Stimulated activated CD8-positive, alpha-beta memory T cell treated with anti-CD3 and anti-CD28 coated beads, Interleukin-12 subunit alpha, Interleukin-12 subunit beta, amount 100 ng/mL, for 24 hours (primary cell): ENCODE results near the gene SLX9.

ENCODE experiments used
- DNase-seq: peaks from one replicate; pipeline ENCODE4 v3.0.0-alpha.2; 2020; ENCODE audit errors: extremely low read depth

SLX9 gene

DNA sequence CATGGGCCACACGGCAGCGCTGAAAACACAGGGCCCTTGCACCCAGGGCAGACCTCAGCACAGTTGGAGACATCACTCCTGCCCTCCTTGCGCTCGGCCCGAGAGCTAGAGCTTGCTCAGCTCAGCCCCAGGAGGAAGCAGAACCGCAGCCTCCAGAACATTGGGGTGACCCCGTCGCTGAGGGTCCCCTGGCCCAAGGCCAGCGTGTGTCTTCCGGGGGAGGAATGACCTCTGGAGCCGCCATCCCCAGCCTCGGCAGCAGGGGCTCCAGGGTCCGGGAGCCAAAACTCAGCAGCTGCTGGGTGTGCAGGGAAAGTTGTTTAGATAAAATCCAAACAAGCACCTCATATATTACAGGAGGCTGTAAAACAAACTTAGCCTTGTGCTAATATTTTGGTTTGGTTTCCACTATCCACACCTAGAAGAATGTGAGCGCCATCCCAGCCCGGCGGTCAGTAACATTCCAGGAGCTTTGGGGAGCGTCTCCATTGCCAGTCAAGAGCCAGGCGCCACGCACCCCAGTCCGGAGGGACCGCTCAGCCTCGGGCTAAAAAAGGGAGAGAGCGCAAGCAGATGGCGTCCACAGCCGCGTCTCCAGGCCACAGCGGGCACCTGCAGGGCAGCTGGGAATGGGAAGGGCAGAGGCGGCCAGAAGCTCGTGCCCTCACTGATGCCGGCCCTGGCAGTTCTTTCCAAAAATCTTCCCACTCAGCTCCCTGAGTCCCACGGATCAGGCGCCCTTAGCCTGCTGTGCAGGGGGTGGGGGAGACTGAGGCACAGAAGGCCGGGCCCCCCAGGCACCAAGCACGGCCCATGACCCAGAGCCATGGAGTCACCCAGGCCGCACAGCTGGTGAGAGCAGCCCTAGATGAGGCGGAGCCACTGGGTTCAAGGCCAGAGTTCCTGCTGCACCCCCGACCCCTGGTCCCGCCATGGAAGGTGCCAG, 52.0 kb downstream of the SLX9 start:
- DNase-seq, result no peak

DNA sequence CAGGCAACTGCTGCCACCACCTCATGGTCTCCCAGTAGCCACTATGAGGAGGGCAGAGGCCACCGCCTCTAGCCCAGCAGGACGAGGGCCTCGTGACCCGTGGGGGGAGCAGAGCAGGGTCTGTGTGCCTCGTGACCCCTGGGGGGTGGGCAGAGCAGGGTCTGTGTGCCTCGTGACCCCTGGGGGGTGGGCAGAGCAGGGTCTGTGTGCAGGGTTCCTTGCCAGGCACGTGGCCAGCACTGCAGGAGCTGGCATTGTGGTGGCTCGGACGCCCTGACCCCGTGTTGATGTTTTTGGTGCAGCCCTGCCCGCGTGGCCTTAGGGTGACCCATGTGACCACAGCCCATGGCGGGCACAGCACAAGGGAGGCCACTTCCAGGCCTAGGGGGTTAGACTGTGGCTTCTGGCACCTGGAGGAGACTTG, 52.8 kb downstream of the SLX9 start:
- DNase-seq, result no peak

DNA sequence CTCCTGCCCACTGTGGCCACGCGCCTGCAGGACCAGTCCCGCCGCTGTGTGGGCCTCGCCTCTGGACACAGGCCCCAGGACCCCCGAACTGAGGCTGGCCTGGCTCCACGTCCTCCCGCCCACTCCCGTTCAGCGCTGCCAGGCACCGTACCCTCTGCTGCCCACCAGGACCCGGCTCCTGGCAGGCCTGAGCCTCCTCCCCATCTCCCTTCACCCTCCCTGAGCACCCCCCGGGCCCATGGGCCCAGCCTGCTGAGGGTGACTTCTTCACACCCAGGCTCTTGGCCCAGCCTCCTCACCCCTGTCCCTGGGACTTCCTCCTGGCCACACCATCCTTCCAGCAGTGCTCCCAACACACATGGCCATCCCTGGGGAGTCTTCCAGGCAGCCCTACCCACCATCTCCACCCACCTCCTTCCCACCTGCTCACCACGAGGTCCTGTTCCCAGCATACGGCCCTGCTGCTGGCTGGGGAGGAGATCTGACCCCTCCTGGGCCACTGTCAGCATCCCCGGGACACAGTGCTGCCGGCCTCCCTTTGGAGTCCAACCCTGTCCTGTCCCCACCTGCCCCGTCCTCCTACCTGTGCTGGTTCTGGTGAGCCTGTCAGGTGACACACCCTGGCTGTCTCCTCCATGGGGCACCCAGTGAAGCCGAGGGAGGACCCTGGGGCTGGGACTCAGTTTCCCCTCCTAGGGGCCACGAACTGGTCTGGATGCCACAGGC, 53.7 kb downstream of the SLX9 start:
- DNase-seq, result no peak

DNA sequence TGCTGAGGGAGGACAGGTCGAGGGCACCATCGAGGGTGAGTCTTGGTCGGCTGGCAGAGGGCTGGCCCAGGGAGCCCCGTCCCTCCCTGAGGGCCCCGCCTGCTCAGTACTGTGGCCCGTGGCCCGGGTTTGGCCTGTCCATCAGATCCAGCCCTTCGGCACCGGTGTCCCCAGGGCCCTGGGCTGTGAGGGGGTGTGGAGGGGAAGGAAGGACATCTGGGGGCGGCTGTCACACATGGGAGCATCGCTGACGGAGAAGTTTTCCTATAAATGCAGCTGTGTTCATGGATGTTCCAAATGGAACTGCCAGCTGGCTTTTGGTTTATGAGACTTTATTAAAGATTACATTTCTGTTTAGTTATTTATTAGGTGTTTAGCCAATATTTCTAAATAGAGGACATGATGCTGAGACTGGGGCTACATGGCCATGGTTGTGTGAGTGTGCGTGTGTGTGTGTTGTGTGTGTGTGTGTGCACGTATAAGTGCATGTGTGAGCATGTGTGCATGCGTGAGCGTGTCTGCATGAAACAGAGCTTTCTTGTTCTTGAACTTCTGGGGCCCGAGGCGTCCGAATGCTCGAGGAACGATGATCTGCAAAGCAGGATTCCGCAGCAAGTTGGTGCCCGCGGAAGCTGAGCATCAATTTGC, 54.3 kb downstream of the SLX9 start:
- no peak for DNase-seq

DNA sequence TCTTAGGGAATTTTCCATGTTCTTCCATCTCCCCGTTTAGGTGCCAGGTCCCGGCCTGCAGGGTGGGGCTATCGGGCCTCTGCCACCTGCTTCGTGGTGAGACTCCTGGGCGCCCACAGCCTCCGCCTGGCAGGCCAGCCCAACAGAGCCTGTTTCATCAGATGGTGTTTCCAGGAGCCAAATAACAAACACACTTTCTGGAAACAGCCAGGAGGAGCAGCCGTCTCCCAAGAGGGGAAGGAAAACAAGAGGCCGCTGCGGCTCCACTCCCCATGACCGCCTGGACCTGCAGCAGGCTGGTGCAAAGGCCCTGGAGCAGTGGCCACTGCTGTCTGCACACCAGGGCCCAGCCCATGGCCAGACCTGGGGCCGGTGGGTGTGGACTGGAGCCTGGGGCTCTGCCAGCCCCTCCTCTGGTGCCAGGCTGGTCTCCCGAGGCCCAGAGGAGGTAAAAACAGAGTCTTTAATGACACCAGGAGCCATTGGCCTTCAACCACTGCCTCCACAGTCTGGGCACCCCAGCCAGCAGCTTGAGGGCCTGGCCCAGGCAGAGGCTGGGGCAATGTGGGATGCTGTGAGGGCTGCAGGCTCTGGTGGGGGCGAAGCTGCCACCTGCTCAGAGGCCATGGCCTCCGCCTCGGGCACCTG, 55.0 kb downstream of the SLX9 start:
- no peak for DNase-seq

DNA sequence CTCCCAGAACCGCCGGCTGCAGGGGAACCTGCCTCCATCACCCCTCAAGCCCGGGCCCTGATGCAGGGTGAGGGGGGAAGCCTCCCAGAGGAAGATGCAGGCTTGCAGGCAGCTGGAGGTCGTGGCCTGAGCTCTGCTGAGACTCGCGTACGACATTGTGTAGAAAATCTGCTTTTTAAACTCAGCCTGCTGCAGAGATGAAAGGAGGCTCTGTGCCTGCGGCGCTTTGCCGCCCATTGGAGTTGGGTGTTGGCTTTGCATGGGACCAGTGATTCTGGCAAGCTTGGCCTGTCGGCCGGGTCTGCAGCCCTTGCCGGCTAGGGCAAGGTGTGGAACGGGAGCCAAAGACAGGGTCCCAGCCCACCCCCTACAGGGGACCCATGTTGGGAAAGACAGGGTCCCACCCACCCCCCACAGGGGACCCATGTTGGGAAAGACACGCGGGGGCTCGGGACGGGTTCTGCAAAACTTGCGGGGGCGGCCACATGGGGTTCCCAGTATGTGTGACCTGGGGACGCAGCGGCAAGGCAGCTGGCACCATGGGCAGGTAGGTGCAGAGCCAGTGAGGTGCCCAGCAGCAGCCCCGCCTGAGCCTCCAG, 55.6 kb downstream of the SLX9 start:
- DNase-seq, result no peak

DNA sequence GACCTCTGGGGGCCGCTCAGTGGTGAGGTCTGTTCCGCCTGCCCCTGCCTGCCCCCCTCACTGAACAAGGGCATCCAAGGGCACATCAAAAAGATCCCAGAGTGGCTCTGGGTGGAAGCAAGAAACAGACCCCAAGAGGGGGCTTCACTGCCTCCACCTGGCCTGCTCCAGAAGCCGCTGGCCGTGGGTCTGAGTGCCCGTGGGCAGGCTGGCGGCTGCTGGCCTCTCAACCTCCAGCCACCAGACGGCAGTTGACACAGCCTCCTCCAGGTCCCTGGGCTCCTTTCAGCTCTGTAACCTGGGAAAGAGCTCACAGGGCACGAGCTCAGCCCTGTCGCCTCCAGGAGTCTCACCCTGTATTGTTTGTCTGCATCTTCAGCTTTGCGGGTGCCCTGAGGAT, 56.3 kb downstream of the SLX9 start:
- no peak for DNase-seq

DNA sequence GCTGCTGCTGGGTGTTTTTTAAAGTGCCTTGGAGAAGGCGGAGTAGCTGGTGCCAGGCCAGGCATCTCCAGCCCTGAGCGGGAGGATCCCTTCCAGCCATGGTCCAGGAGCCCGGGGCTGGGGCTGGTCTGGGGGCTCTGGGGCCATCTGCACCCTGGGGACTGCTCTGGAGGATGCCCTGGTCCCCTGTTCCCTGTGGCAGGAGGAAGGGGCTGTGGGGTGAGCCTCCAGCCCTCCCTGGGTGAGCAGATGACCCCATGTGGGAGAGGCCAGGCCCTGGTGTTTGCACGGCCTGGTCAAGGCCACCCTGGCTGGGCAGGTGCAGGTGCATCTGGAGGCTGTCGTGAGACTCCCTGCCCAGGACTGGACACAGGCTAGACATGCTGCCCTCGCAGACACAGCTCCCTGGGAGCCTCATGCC, 56.7 kb downstream of the SLX9 start:
- DNase-seq, result no peak

DNA sequence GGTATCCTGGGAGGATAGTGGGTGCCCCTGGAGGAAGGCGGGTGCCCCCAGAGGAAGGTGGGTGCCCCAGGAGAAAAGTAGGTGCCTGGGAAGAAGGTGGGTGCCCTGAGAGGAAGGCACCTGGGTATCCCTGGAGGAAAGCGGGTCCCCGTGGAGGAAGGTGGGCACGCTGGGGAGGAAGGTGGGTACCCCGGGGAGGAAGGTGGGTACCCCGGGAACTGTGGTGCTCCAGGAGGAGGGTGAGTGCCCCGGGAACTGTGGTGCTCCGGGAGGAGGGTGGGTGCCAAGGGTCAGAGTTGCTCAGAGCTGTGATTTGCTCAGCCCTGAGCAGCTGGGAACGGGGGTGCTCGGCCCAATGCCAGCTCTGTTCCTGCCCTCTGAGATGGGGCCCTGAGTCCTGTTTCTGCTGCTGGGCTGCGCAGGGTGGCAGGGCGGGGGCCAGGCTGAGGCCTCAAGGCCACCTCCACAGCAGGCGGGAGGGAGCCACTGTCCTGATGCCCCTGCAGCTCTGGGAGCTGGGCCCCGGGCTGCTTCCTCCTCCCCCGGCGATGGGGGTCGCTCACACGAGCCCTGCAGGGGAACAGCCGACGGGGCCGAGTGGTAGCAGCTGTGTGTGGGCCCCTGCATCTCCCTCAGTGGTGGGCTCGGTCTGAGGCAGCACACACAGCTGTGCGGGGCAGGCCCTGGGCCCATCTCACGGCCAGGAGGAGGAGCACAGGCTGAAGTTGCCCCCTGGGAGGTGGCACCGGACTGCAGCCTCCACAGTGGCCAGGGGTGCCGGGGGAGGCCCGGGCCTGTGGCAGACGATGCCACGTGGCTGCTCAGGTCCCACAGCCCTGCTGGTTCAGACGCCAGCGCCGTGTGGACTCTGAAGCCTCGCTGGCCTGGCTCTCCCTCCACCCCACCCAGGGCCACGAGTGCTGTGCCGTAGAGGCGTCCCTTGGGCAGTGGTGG, 57.4 kb downstream of the SLX9 start:
- no peak for DNase-seq

DNA sequence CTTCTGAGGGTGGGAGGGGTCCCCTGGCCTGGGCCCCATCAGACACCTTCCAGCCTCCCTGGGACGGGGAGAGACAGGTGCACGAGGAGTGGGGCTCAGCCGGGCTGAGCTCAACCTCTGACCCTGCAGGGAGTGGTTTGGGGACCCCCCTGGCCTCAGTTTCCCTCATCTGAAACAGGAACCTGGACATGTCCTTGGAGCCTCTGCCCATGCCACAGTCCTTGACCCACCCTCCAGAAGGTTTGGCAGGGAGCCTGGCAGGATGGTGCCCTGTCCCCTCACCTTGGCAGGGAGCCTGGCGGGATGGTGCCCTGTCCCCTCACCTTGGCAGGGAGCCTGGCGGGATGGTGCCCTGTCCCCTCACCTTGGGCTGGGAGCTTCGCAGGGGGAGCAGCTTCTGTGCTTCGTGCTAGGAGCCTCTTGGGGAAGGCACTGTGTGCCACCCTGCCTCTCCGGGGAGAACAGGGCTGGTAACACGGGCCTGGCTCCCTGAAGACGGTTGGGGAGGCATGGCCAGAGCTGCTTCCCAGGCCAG, 58.3 kb downstream of the SLX9 start:
- no peak for DNase-seq

DNA sequence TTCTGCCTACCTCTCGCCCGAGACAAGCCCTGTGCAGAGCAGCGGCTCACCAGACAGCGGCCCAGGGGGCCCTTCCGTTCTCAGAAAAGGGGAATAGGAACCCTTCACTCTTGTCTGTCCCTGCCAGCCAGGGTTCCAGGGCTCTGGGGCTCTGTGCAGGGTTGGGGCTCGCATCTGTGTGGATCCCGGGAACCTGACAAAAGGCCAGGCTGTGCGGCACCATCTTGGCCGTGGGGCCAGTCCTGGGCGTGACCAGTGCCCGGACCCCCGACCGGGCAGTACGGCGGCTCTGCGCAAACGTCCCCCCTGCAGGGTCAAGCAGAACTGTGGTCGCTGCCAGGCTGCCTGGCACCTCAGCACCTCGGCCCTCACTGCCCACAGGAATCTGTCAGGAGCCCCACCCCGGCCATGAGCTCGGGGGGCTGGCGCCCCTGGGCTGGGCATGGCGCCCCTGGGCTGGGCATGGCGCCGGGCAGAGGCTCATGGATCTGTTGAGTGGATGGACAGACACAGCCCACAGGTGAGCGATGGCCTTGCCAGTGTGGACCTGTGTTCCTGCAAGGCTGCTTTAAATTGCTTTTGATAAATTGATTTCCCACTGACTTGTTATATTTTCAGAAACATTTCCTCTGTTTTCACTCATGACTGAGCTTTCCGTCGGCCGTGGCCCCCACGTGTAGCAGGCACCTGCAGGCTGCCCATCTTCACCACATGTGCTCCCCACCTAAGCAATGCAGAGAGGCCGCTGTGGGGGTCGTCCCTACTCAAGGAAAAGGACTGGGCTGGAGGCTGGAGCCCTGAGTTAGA, 59.0 kb downstream of the SLX9 start:
- DNase-seq, result no peak

DNA sequence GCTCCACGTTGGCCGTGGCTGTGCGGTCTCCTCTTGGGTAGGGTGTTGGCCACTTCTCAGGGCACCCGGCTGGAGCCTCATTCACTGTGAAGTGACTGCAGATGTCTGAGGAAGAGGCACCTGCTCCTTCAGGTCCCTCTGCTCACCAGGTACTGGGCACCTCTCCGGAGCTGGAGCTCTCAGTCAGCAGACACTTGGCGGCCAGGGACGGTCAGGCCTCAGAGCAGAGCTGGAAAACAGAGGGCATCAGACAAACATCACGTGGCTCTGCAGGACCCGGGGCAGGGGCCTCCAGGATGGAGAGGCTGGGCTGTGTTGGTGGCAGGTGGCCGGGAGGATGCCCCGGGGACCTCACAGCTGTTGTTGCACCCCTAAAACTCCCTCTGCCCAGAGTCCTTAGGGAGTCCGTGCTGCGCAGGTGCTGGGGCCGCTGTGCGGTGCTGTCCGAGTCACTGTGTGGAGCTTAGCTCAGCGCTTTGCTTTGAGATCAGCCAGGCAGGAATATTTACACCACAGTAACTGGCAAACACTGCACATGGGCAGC, 59.7 kb downstream of the SLX9 start:
- no peak for DNase-seq

DNA sequence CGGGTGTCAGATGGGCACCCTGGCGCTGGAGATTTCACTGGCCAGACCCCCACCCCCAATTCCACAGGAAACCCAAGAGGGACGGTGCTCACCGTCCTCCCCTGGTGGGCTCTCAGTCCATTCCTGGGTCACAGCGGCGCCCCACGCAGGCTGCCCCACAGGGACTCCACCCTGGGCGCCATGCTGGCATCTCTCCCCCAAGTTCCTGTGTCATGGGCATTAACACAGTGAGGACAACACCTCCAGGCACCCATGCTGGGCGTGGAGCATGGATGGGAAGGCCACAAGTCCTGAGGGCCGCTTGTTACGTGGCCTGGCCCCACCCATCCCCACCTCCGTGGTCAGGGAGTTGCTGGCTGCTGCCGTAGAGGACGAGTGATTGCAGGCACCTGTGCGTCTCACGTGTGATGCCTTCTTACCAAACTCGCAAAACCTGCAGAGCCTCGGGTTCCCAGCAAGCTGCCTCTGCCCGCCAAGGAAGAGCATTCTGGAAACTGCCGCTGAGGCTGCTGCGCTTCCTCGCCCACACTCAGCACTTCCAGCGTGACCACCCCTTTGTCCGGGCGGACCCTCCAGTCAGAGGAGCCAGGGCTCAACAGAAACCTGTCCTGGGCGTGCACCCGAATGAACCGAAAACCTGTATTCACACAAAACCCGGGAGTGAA, 60.3 kb downstream of the SLX9 start:
- no peak for DNase-seq

DNA sequence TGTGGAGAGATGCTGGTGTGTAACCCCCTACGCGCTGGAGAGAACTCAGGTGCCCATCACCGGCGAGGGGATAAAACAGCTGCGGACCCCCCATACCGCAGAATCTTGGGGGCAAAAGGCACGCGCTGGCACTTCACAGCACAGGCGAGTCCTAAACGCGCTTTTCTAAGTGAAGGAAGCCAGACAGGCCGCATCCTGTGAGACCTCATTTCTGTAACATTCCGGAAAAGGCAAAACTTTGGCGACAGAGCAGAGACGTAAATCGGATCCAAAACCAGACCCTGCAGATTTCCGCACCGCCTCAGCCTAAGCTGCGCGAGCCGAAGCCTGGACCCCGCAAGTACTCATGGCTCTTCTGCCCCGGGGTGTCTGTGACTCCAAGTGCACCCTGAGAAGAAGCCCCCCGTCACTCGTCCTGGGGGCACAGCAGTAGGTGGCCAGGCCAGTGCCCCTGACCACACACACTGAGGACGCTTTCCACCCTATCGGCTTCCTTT, 60.9 kb downstream of the SLX9 start:
- no peak for DNase-seq

DNA sequence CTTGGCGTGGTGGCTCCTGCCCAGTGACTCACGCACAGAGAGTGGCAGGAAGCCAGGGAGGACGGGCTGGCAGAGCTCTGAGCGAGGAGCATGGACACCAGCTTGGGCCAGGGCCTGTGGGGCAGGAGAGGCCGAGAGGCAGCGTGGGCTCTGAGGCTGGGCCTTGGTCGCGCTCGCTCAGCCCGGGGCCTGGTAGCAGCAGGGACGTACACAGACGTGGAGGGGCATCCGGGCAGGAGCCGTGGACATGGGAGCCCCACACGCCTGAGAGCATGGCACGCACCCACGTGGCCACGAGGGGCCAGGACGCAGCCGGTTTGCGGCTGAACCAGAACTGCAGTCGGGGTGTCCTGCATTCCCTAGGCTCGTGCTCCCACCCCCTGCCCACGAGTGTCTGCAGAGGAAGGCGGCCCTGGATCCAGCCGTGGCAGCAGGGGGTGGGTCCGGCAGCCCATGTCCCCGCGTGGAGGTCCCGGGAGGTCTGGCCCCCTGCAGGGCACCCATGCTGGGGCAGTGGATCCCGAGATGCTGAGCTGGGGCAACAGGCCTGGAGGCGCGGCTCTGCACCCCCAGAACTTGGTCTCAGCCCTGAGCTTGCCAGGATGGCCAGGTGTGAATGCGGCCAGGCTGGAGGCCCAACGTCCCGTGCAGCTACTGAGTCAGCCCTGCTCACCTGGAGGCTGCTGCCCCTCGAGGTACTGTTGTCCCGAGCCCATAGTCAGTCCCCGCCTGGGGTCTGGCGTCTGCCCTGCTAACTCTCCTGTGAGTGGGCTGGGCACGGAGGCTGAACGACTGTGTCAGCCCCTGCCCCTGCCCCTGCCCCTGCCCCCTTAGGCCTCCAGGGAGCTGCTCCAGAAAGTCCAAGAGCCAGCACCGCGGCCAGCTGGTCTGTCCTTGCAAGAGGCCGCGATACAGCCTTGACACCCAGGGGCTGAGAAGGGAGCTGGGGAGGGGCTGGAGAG, 61.6 kb downstream of the SLX9 start:
- DNase-seq, result no peak

DNA sequence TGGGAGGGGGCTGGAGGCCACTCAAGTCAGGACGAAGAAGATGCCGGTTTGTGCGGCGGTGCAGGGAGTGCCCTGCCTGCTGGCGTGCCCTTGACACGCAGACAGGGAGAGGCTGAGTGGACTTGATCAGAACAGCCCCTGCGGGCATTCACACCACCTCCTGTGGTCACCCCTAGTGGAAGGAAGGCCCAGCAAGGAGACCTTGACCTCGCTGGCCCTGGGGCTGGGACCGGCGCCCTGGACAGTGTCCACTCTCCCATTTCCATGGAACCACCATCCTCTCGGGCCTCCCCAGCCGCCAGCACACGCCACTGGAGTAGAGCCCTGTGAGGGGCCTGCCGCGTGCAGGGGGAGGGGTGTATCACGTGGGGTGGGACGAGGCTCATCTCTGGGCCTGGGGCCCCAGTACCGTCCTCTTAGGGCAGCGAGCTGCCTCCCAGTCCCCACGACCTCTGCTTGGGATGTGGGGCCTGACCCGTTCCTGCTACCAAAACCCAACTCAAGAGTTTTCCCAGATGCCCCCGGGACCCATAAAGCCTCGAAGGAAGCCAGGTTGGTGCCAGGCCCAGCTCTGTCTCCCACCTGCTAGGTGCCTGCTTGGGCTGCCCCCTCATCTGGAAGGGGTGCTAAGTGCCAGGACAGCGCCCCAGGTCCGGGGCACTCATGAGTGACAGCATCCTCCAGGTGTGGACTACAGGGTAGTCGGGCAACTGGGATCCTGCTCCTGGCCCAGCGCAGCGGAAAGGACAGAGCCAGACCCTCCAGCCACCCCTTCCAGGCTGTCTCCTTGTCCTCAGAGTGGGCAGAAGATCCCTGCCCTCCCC, 62.8 kb downstream of the SLX9 start:
- DNase-seq, result no peak
